PC-9 (cell line): ENCODE results near the gene GRIK3. TPM values are rescaled to one million over a fixed set of nuclear protein-coding genes. Genes with fewer than 3 reads are reported as not detected.

Experiments used
- BruUV-seq: library from RNA; stranded (reverse); fragments of 400-500 nt; replicated peaks from 2 replicates; lab custom pipeline; 2021; lab: Mats Ljungman, UMichigan
- CTCF ChIA-PET: fragments of 300-600 bp; sonication (Branson Sonifier 250); formaldehyde crosslinking; loops from one replicate; lab custom pipeline; 2022; ENCODE audit warnings: antibody characterized with exemption; lab: Charles Lee
- POLR2A ChIA-PET: fragments of 300-600 bp; sonication (Branson Sonifier 250); formaldehyde crosslinking; loops from one replicate; lab custom pipeline; 2022; ENCODE audit warnings: antibody characterized with exemption; ENCODE audit not compliant: unreplicated experiment; lab: Charles Lee
- DNase-seq, 2 experiments: peaks; one replicate each; pipeline versions ENCODE4 v3.0.0 to v3.0.0-alpha.2; 2015 to 2022; ENCODE audit warnings: mixed read lengths in 1 of 2
- H2AFZ ChIP-seq: fragments of 200-600 bp; sonication (generic); 2 replicates; pipeline ENCODE4 v1.8.1; 2017; ENCODE audit warnings: antibody characterized with exemption
- H3F3A ChIP-seq: fragments of 200-600 bp; sonication (generic); 2 replicates; pipeline ENCODE4 v1.8.1; 2017; ENCODE audit warnings: antibody characterized with exemption, mild to moderate bottlenecking, low read depth; ENCODE audit not compliant: insufficient read depth
- H3K27ac ChIP-seq: fragments of 200-600 bp; sonication (generic); 2 replicates; pipeline ENCODE4 v1.6.1; 2016; ENCODE audit warnings: mixed run types
- H3K27me3 ChIP-seq: fragments of 200-600 bp; sonication (generic); 2 replicates; pipeline ENCODE4 v1.6.1; 2016; ENCODE audit warnings: low read depth, mixed run types; ENCODE audit not compliant: insufficient read depth
- H3K36me3 ChIP-seq: fragments of 200-600 bp; sonication (generic); 2 replicates; pipeline ENCODE4 v1.6.1; 2016; ENCODE audit warnings: low read depth, mixed run types
- H3K4me1 ChIP-seq: fragments of 200-600 bp; sonication (generic); replicated peaks from 2 replicates; pipeline ENCODE4 v1.6.1; 2016; ENCODE audit warnings: mixed run types; ENCODE audit not compliant: insufficient read depth
- H3K4me2 ChIP-seq: fragments of 200-600 bp; sonication (generic); 2 replicates; pipeline ENCODE4 v1.6.1; 2017; ENCODE audit warnings: mixed run types
- H3K4me3 ChIP-seq: fragments of 200-600 bp; sonication (generic); 2 replicates; pipeline ENCODE4 v1.6.1; 2016; ENCODE audit warnings: mixed run types
- H3K79me2 ChIP-seq: fragments of 200-600 bp; sonication (generic); 2 replicates; pipeline ENCODE4 v1.6.1; 2017; ENCODE audit warnings: low read depth, mixed run types
- H3K9me2 ChIP-seq: fragments of 200-600 bp; sonication (generic); 2 replicates; pipeline ENCODE4 v1.8.1; 2017; ENCODE audit warnings: mild to moderate bottlenecking; ENCODE audit not compliant: insufficient read depth
- H3K9me3 ChIP-seq: fragments of 200-600 bp; sonication (generic); 2 replicates; pipeline ENCODE4 v1.8.1; 2016; ENCODE audit warnings: low read depth; ENCODE audit not compliant: insufficient read depth
- H4K20me1 ChIP-seq: fragments of 200-600 bp; sonication (generic); 2 replicates; pipeline ENCODE4 v1.8.1; 2017; ENCODE audit not compliant: insufficient read depth
- EZH2 ChIP-seq: fragments of 200-600 bp; sonication (generic); IDR thresholded peaks from 2 replicates; pipeline ENCODE4 v1.8.0; 2017; ENCODE audit warnings: antibody characterized with exemption, low read depth
- intact Hi-C: fragments of 100-400 bp; cut with micrococcal nuclease; formaldehyde crosslinking; loops from one replicate; pipeline ENCODE4 v1.10.0; 2022; ENCODE audit not compliant: unreplicated experiment
- total RNA-seq: library from RNA; stranded (reverse); gene quantifications from 2 replicates; pipeline ENCODE4 v1.2.3, GENCODE V29; 2021
- TF ChIP-seq, protein P1 (sequence below): fragments of 200-600 bp; sonication (generic); conservative IDR thresholded peaks from 2 replicates; pipeline ENCODE4 v1.6.1; 2017; ENCODE audit warnings: mixed run types, antibody characterized with exemption, mild to moderate bottlenecking, moderate library complexity

GRIK3 gene
- total RNA-seq, 1 experiment from 2014 or later: not detected

DNA sequence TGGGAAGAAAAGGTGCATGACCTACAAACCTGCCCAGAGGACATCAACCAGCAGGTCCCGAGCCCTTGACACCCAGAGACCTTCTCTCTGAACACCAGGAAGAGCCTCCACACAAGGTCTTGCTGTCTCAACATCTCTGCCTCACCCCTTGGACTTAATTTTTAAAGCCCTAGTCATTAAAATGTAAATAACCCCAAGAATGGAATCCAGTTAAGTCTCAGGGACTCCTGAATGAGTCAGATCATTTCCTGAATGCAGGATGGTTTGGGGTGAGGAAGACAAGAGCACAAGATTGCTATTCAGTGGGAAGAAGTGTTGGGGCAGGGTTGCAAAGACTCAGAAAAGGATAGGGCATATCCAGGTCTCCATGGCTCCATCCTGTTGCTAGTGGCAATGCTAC lies 17.8 kb upstream of the GRIK3 start:
- no peaks in the 10 kb centered on the region for H3K4me1 ChIP-seq
- intact Hi-C loops: no loop called here
- no peaks in the 10 kb centered on the region for H3K36me3 ChIP-seq
- no peaks in the 10 kb centered on the region for H4K20me1 ChIP-seq
- H3K9me2 ChIP-seq: no peaks in the 10 kb centered on the region
- H3F3A ChIP-seq: no peaks in the 10 kb centered on the region
- no peak overlapping the region for H3K4me3 ChIP-seq
- no peak overlapping the region for H3K27ac ChIP-seq
- H2AFZ ChIP-seq: no peak overlapping the region
- TF ChIP-seq, protein P1, sequence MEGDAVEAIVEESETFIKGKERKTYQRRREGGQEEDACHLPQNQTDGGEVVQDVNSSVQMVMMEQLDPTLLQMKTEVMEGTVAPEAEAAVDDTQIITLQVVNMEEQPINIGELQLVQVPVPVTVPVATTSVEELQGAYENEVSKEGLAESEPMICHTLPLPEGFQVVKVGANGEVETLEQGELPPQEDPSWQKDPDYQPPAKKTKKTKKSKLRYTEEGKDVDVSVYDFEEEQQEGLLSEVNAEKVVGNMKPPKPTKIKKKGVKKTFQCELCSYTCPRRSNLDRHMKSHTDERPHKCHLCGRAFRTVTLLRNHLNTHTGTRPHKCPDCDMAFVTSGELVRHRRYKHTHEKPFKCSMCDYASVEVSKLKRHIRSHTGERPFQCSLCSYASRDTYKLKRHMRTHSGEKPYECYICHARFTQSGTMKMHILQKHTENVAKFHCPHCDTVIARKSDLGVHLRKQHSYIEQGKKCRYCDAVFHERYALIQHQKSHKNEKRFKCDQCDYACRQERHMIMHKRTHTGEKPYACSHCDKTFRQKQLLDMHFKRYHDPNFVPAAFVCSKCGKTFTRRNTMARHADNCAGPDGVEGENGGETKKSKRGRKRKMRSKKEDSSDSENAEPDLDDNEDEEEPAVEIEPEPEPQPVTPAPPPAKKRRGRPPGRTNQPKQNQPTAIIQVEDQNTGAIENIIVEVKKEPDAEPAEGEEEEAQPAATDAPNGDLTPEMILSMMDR: no peak
- no peak for TF ChIP-seq EZH2
- BruUV-seq: no TSS peak
- peak in 1 of 2 experiments; percentile 51 for DNase-seq
- H3K79me2 ChIP-seq: no peaks in the 10 kb centered on the region
- no peaks in the 10 kb centered on the region for H3K9me3 ChIP-seq
- ChIA-PET CTCF (no interaction called here), POLR2A (no interaction called here)
- peaks cover 34% of the 10 kb centered on the region for H3K27me3 ChIP-seq
- H3K4me2 ChIP-seq: no peak overlapping the region

DNA sequence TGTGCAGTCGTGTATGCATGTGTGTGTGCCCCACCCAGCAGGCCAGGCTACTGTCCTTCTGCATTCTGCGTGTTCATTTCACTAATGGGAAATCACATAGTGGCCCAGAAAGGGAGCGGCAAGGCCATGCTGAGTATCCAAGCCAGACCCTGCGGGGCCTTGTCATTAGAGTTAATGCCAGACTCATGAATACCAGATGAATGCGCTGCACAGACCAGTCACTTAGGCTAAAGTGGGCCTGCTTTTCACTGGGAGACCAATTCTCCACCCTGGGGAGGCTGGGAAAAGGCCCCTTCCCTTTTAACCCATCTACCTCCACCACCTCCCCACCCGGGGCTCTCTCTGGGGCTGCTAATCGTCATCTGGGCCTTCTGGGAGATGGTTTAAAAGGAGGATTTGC lies 17.0 kb upstream of the GRIK3 start:
- no peaks in the 10 kb centered on the region for H3K79me2 ChIP-seq
- no peak overlapping the region for H3K4me2 ChIP-seq
- no peak overlapping the region for H3K4me3 ChIP-seq
- H3F3A ChIP-seq: no peaks in the 10 kb centered on the region
- no peaks in the 10 kb centered on the region for H3K4me1 ChIP-seq
- H3K27ac ChIP-seq: no peak overlapping the region
- DNase-seq: no peak
- H3K9me3 ChIP-seq: no peaks in the 10 kb centered on the region
- peaks cover 41% of the 10 kb centered on the region for H3K27me3 ChIP-seq
- TF ChIP-seq EZH2: no peak
- TF ChIP-seq, protein P1: no peak
- intact Hi-C loops: no loop called here
- CTCF ChIA-PET: no interaction called here
- POLR2A ChIA-PET: no interaction called here
- BruUV-seq: no TSS peak
- H3K9me2 ChIP-seq: no peaks in the 10 kb centered on the region
- H3K36me3 ChIP-seq: no peaks in the 10 kb centered on the region
- no peak overlapping the region for H2AFZ ChIP-seq
- no peaks in the 10 kb centered on the region for H4K20me1 ChIP-seq

DNA sequence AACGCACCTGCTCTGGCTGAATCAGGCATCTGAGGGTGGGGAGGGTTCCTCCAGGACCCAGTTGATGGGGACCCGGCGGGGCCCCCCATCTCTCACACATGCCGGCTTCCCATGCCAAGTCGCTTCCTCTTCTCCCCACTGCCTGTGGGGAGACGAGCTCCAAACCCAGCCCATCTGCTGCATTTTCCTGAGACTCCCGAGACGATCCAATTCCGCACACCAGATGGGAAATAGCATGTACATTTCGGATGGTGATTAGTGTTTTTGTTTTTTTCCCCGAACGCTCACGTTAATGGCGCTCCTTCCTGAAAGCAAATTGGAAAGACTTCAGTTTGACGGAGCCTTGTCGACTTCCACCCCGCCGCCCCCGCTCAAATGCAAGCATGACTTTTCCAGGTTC lies 13.2 kb upstream of the GRIK3 start:
- no peak overlapping the region for H3K4me3 ChIP-seq
- H3K79me2 ChIP-seq: no peaks in the 10 kb centered on the region
- CTCF ChIA-PET: no interaction called here
- no peak overlapping the region for H3K27ac ChIP-seq
- no peaks in the 10 kb centered on the region for H3K9me2 ChIP-seq
- no TSS peak for BruUV-seq
- H3K27me3 ChIP-seq: peaks cover 59% of the 10 kb centered on the region
- no peaks in the 10 kb centered on the region for H3K36me3 ChIP-seq
- H3K4me2 ChIP-seq: no peak overlapping the region
- DNase-seq: no peak
- no peaks in the 10 kb centered on the region for H3K9me3 ChIP-seq
- no peak for TF ChIP-seq EZH2
- TF ChIP-seq, protein P1: no peak
- intact Hi-C loops: no loop called here
- no peaks in the 10 kb centered on the region for H3K4me1 ChIP-seq
- H2AFZ ChIP-seq: no peak overlapping the region
- no peaks in the 10 kb centered on the region for H4K20me1 ChIP-seq
- POLR2A ChIA-PET: interaction anchor here (0.6 kb wide), 1 partner anchor 608 kb away, joined by 10 read pairs; no protein-coding TSS in a partner anchor
- H3F3A ChIP-seq: no peaks in the 10 kb centered on the region
